CD4-positive, CD25-positive, alpha-beta regulatory T cell (primary cell): ENCODE data around the gene GP2. TPM values are rescaled to one million over a fixed set of nuclear protein-coding genes. Genes with fewer than 3 reads are reported as not detected.
A peak's percentile ranks its signal among the peaks of the same experiment; 100 is the strongest.

Source experiments
- ATAC-seq, 2 donors: fragments of 150-1000 bp; cut with Tn5 transposase; one replicate each; pipeline ENCODE4 v1.10.0; 2021; ENCODE audit warnings: low read depth in 2 of 2, moderate number of reproducible peaks in 2 of 2, moderate library complexity in 1 of 2
- DNase-seq, 3 donors: peaks; one replicate each; pipeline versions ENCODE4 v3.0.0 to v3.0.0-alpha.2; 2012 to 2022; ENCODE audit warnings: mixed read lengths in 1 of 3
- H3K27ac ChIP-seq: one replicate; pipeline ENCODE4 v1.7.0; 2013; ENCODE audit warnings: mild to moderate bottlenecking, low read length; ENCODE audit not compliant: insufficient read depth, poor library complexity, severe bottlenecking
- H3K27me3 ChIP-seq: one replicate; pipeline ENCODE4 v1.7.0; 2013; ENCODE audit warnings: low read length; ENCODE audit not compliant: control insufficient read depth, insufficient read depth
- H3K36me3 ChIP-seq: one replicate; pipeline ENCODE4 v1.7.0; 2013; ENCODE audit warnings: mild to moderate bottlenecking, low read length, moderate library complexity; ENCODE audit not compliant: control insufficient read depth, insufficient read depth
- H3K4me1 ChIP-seq: 2 replicates; pipeline ENCODE4 v1.7.0; 2013; ENCODE audit warnings: mild to moderate bottlenecking, low read length; ENCODE audit not compliant: insufficient read depth, control insufficient read depth, poor library complexity, severe bottlenecking
- H3K4me3 ChIP-seq: one replicate; pipeline ENCODE4 v1.7.0; 2013; ENCODE audit warnings: low read depth, mild to moderate bottlenecking, low read length, moderate library complexity
- H3K9me3 ChIP-seq, 2 experiments: 1 replicate in 1 of 2; 2 replicates in 1 of 2; pipeline ENCODE4 v1.7.0; 2013; ENCODE audit warnings: low read length in 2 of 2, mild to moderate bottlenecking in 1 of 2, moderate library complexity in 1 of 2; ENCODE audit not compliant: control insufficient read depth in 2 of 2
- H3K27ac Mint-ChIP-seq, 3 donors: one replicate each; pipeline ENCODE4 v1.8.0; 2020 to 2022; ENCODE audit warnings: mild to moderate bottlenecking in 3 of 3, mixed read lengths in 3 of 3, moderate library complexity in 2 of 3
- H3K27me3 Mint-ChIP-seq: one replicate; pipeline ENCODE4 v1.8.0; 2022; ENCODE audit warnings: mild to moderate bottlenecking, mixed read lengths
- H3K36me3 Mint-ChIP-seq: one replicate; pipeline ENCODE4 v1.8.0; 2020; ENCODE audit warnings: mixed read lengths
- H3K4me1 Mint-ChIP-seq, 4 donors: one replicate each; pipeline ENCODE4 v1.8.0; 2020 to 2022; ENCODE audit warnings: mixed read lengths in 4 of 4, mild to moderate bottlenecking in 1 of 4
- H3K4me3 Mint-ChIP-seq, 4 donors: one replicate each; pipeline ENCODE4 v1.8.0; 2020 to 2022; ENCODE audit warnings: mild to moderate bottlenecking in 4 of 4, mixed read lengths in 4 of 4, moderate library complexity in 3 of 4
- H3K9me3 Mint-ChIP-seq, 7 donors: one replicate each; pipeline ENCODE4 v1.8.0; 2020 to 2022; ENCODE audit warnings: mixed read lengths in 7 of 7, mild to moderate bottlenecking in 3 of 7, moderate library complexity in 2 of 7
- polyA plus RNA-seq, 4 donors: library from polyadenylated mRNA; unstranded; fragments of 300-500 nt; fragmentation: Illumina TruSeq; gene quantifications; one replicate each; pipeline ENCODE4 v1.2.3, GENCODE V29; 2021
- total RNA-seq: library from RNA; stranded (reverse); gene quantifications from one replicate; pipeline ENCODE4 v1.2.3, GENCODE V29; 2022

The GP2 gene
- total and polyA plus RNA-seq, 5 donors from 2014 or later, result not detected

- no peak overlapping the region for H3K4me3 ChIP-seq
- Mint-ChIP-seq H3K36me3 (no peaks in the 10 kb centered on the region), H3K4me1 (no peaks in the 10 kb centered on the region), H3K27me3 (peaks cover 10% of the 10 kb centered on the region), H3K9me3 (peaks cover 0 to 1% (median 0%) of the 10 kb centered on the region in 7 donors), H3K27ac (no peak overlapping the region), H3K4me3 (no peak overlapping the region)
- H3K27ac ChIP-seq, result no peak overlapping the region
- DNase-seq, result no peak
- ATAC-seq, result no peak
- no peaks in the 10 kb centered on the region for H3K9me3 ChIP-seq
- H3K27me3 ChIP-seq, result no peaks in the 10 kb centered on the region
- no peaks in the 10 kb centered on the region for H3K4me1 ChIP-seq
- H3K36me3 ChIP-seq, result no peaks in the 10 kb centered on the region
Measured at GRCh38 chr16:20303012-20303411, 24.3 kb downstream of the GP2 start.

DNA sequence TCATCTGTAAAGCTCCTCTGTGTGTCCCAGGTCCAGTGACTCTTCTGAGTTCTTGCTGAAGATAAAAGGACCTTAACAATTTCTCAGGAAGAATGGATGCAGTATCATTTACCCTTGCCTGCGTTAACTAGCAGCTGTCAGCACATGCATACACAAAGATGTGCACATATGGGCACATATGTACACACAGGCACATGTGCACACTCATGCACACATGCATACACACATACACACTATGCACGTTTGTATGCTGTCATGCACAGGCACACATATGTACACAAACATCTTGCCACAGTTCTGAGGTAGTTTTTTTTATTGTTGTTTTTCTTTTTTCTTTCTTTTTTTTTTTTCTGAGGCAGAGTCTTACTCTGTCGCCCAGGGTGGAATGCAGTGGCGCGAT is 24.9 kb downstream of the GP2 start:
- Histone ChIP-seq H3K9me3 (no peaks in the 10 kb centered on the region), H3K36me3 (no peaks in the 10 kb centered on the region), H3K4me3 (no peak overlapping the region), H3K27ac (no peak overlapping the region), H3K4me1 (no peaks in the 10 kb centered on the region), H3K27me3 (no peaks in the 10 kb centered on the region)
- DNase-seq (no peak), ATAC-seq (no peak)
- Mint-ChIP-seq H3K9me3 (peaks cover 0 to 1% (median 0%) of the 10 kb centered on the region in 7 donors), H3K4me1 (no peaks in the 10 kb centered on the region), H3K36me3 (no peaks in the 10 kb centered on the region), H3K4me3 (no peak overlapping the region), H3K27ac (no peak overlapping the region), H3K27me3 (peaks cover 10% of the 10 kb centered on the region)

DNA sequence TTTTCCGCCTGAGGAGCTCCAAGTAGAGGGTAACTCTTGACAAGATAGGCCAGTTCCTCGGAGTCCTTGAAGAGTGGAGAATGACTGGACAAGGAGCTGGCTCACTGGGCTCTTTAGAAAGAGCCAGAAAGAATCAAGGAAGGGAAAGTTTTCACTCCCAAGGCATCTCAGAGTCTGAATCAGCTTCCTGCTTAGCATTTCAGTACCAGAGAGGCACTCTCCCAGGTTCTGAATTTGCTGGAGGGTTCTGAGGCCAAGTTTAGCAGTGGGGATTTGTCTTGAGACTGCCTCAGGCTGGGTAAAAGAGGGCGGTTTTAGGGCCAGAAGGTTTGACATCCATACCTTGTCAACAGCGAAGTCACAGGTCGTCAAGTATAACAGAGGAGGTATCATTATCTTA is 25.5 kb downstream of the GP2 start:
- H3K9me3 Mint-ChIP-seq, result peaks cover 0 to 1% (median 0%) of the 10 kb centered on the region in 7 donors
- peaks cover 10% of the 10 kb centered on the region for H3K27me3 Mint-ChIP-seq
- H3K4me3 Mint-ChIP-seq, result no peak overlapping the region
- no peak for ATAC-seq
- no peaks in the 10 kb centered on the region for H3K4me1 Mint-ChIP-seq
- Histone ChIP-seq H3K9me3 (no peaks in the 10 kb centered on the region), H3K27me3 (no peaks in the 10 kb centered on the region), H3K4me1 (no peaks in the 10 kb centered on the region), H3K36me3 (no peaks in the 10 kb centered on the region), H3K4me3 (no peak overlapping the region), H3K27ac (no peak overlapping the region)
- no peaks in the 10 kb centered on the region for H3K36me3 Mint-ChIP-seq
- DNase-seq, result no peak
- H3K27ac Mint-ChIP-seq, result peak overlapping the region in 1 of 3 donors; percentile 47

DNA sequence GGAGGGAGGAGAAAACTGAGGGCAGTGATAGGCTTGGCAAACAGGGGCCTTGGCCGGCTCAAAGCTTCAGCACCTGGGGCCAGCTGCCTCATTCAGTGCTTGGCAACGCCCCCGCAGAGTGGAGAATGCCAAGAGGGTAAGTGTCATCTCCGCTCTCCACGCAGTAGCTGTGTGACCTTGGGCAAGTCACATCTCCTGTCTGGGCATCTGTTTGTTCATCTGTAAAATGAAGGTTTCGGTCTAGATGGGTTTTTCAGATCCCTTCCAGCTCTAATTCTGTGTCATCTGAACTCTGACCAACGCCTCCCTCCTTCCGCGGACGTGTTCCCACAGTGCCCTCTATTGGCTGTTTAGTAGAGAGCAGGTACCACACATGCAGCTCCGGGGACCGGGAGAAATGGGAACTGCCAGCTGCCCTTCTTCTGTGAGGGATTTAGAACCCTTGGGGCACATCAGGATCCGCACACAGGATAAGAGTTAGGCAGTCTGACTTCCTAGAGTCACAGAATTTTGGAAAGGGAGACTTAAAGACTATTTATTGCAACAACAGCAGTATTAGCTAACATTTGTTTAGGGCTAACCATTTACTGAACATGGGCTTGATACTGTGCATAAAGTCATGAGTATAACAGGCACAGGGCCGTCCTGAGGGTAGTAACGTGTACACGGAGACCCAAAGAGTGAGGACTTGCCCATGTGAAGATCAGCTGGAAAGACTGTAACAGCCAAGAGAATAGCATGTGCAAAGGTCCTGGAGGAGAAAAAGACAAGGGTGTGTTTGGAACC is 26.8 kb downstream of the GP2 start:
- Mint-ChIP-seq H3K4me1 (no peaks in the 10 kb centered on the region), H3K36me3 (no peaks in the 10 kb centered on the region), H3K27me3 (peaks cover 10% of the 10 kb centered on the region), H3K4me3 (no peak overlapping the region), H3K9me3 (peaks cover 0 to 1% (median 0%) of the 10 kb centered on the region in 7 donors), H3K27ac (no peak overlapping the region)
- Histone ChIP-seq H3K27ac (no peak overlapping the region), H3K9me3 (no peaks in the 10 kb centered on the region), H3K27me3 (no peaks in the 10 kb centered on the region), H3K36me3 (no peaks in the 10 kb centered on the region), H3K4me3 (no peak overlapping the region), H3K4me1 (no peaks in the 10 kb centered on the region)
- ATAC-seq, result no peak
- peak in 1 of 3 donors; percentile 44 for DNase-seq

GRCh38 chr16:20298452-20298851 is 28.9 kb downstream of the GP2 start:
- Mint-ChIP-seq H3K4me1 (no peaks in the 10 kb centered on the region), H3K9me3 (peaks cover 0 to 4% (median 0%) of the 10 kb centered on the region in 7 donors), H3K4me3 (no peak overlapping the region), H3K27ac (no peak overlapping the region), H3K27me3 (peaks cover 10% of the 10 kb centered on the region), H3K36me3 (no peaks in the 10 kb centered on the region)
- Histone ChIP-seq H3K36me3 (no peaks in the 10 kb centered on the region), H3K27me3 (no peaks in the 10 kb centered on the region), H3K4me1 (no peaks in the 10 kb centered on the region), H3K9me3 (no peaks in the 10 kb centered on the region), H3K27ac (no peak overlapping the region), H3K4me3 (no peak overlapping the region)
- DNase-seq (no peak), ATAC-seq (no peak)

- H3K4me1 Mint-ChIP-seq, result no peaks in the 10 kb centered on the region
- H3K36me3 Mint-ChIP-seq, result no peaks in the 10 kb centered on the region
- Histone ChIP-seq H3K36me3 (no peaks in the 10 kb centered on the region), H3K4me3 (no peak overlapping the region), H3K9me3 (no peaks in the 10 kb centered on the region), H3K27ac (no peak overlapping the region), H3K4me1 (no peaks in the 10 kb centered on the region), H3K27me3 (no peaks in the 10 kb centered on the region)
- H3K4me3 Mint-ChIP-seq, result no peak overlapping the region
- H3K27ac Mint-ChIP-seq, result no peak overlapping the region
- peaks cover 0 to 9% (median 0%) of the 10 kb centered on the region in 7 donors for H3K9me3 Mint-ChIP-seq
- ATAC-seq, result no peak
- H3K27me3 Mint-ChIP-seq, result peaks cover 4% of the 10 kb centered on the region
- no peak for DNase-seq
Measured at GRCh38 chr16:20291208-20292206, 35.8 kb downstream of the GP2 start.

DNA sequence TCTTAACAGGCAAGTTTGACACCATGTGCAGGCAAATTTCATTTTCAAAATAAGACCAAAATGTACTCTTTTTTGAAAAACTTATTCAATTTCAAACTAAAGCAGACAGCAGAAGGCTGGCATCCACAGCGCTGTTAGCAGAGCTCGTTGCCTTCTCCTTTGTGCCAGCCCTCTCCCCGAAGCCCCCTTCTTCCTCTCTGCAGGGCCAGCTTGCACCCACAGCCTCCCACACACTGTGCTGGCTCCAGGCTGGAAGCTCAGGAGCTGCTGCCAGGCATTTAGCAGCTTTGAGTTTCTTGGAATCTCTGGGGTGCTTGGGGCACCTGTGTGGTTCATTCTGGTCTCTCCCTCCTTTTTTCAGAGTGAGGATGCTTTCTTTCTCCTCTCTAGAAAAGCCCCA is 37.7 kb downstream of the GP2 start:
- Mint-ChIP-seq H3K4me1 (no peaks in the 10 kb centered on the region), H3K4me3 (no peak overlapping the region), H3K9me3 (peaks cover 0 to 9% (median 0%) of the 10 kb centered on the region in 7 donors)

More for the DNA sequence above, 37.7 kb downstream of the GP2 start:
- Histone ChIP-seq H3K4me1 (no peaks in the 10 kb centered on the region), H3K27me3 (no peaks in the 10 kb centered on the region), H3K27ac (no peak overlapping the region), H3K36me3 (no peaks in the 10 kb centered on the region), H3K9me3 (no peaks in the 10 kb centered on the region), H3K4me3 (no peak overlapping the region)
- ATAC-seq (no peak), DNase-seq (no peak)
- Mint-ChIP-seq H3K27ac (no peak overlapping the region), H3K36me3 (no peaks in the 10 kb centered on the region), H3K27me3 (peaks cover 4% of the 10 kb centered on the region)
